HG02642 (cell line): ENCODE results near the gene RNPS1.

Experiments used
- ATAC-seq: cut with Tn5 transposase; IDR thresholded peaks from one replicate; pipeline ENCODE4 v1.9.1; 2021; ENCODE audit warnings: mild to moderate bottlenecking; ENCODE audit not compliant: unreplicated experiment, poor library complexity

Gene RNPS1

GRCh38 chr16:2267913-2268666, at the start of gene RNPS1:
Gene RNPS1 (minus strand): TSS chr16:2268126. CDS start chr16:2264643, 3,483 bp downstream.
- peak; percentile 81 for ATAC-seq

GRCh38 chr16:2317231-2318020, 49.5 kb upstream of the RNPS1 start:
- no peak for ATAC-seq

GRCh38 chr16:2308089-2308962, 40.4 kb upstream of the RNPS1 start:
- ATAC-seq, result no peak

GRCh38 chr16:2299915-2300192, 31.9 kb upstream of the RNPS1 start:
- no peak for ATAC-seq

- no peak for ATAC-seq
These were observed 31.4 kb upstream of the RNPS1 start for GRCh38 chr16:2299121-2299914.

- no peak for ATAC-seq
These were observed 30.7 kb upstream of the RNPS1 start for GRCh38 chr16:2298621-2299020.

GRCh38 chr16:2297506-2297860, 29.6 kb upstream of the RNPS1 start:
- ATAC-seq, result no peak

GRCh38 chr16:2296661-2297505, 29.0 kb upstream of the RNPS1 start:
- no peak for ATAC-seq

GRCh38 chr16:2295056-2295798, 27.3 kb upstream of the RNPS1 start:
- peak; percentile 49 for ATAC-seq

GRCh38 chr16:2292221-2292620, 24.3 kb upstream of the RNPS1 start:
- ATAC-seq, result no peak

- no peak for ATAC-seq
These were observed 21.4 kb upstream of the RNPS1 start for GRCh38 chr16:2289282-2289681.

GRCh38 chr16:2288726-2289125, 20.8 kb upstream of the RNPS1 start:
- no peak for ATAC-seq

- no peak for ATAC-seq
These were observed 20.1 kb upstream of the RNPS1 start for GRCh38 chr16:2287916-2288547.

GRCh38 chr16:2286550-2286949, 18.6 kb upstream of the RNPS1 start:
- ATAC-seq, result no peak

- no peak for ATAC-seq
These were observed 17.8 kb upstream of the RNPS1 start for GRCh38 chr16:2285731-2286191.

GRCh38 chr16:2284797-2285576, 17.1 kb upstream of the RNPS1 start:
- no peak for ATAC-seq

GRCh38 chr16:2284001-2284770, 16.3 kb upstream of the RNPS1 start:
- ATAC-seq, result no peak
